Peyer's patch (tissue), 4 donors: ENCODE results near the gene TBC1D7.

Experiments used
- CTCF ChIP-seq, 6 experiments: fragments of 450-650 bp in 4 of 6; fragments of 200-600 bp in 2 of 6; sonication (generic) in 1 of 6; IDR thresholded peaks; one replicate each; pipeline ENCODE4 v1.5.1; 2017 to 2019; ENCODE audit warnings: antibody characterized with exemption in 6 of 6, mild to moderate bottlenecking in 3 of 6, moderate library complexity in 1 of 6
- POLR2A ChIP-seq, 2 donors: fragments of 450-650 bp; IDR thresholded peaks; one replicate each; pipeline ENCODE4 v1.5.1; 2017; ENCODE audit warnings: antibody characterized with exemption in 2 of 2, mild to moderate bottlenecking in 2 of 2, moderate library complexity in 2 of 2

GRCh38 chr6:13358511-13358910 is 30.2 kb upstream of the TBC1D7 start:
- TF ChIP-seq CTCF (IDR thresholded peaks at IDR 0.05) (no peak), POLR2A (IDR thresholded peaks at IDR 0.05) (no peak)
